ENCODE measurements around the gene KCTD3. TPM values are rescaled to one million over a fixed set of nuclear protein-coding genes. Genes with fewer than 3 reads are reported as not detected.

KCTD3 gene
- total and polyA plus RNA-seq, 10 of the 15 experiments (the other 5 are each of a cell fraction or from before 2014, with no cell fraction given): 3.6 to 19.8 (median 10.7) TPM

GRCh38 chr1:215566556-215567490 lies at the start of gene KCTD3 (continued):
- TF ChIP-seq IRF5 (IDR thresholded peaks at IDR 0.05; ENCODE audit: borderline replicate concordance) (no peak), IRF4 (IDR thresholded peaks at IDR 0.05; ENCODE audit: low read depth, low read length) (no peak), TAF1 (IDR thresholded peaks at IDR 0.05; ENCODE audit: borderline replicate concordance, low read depth, low read length) (peak; percentile 37; the same call in 1 of the 2 replicates), POU2F2 (IDR thresholded peaks at IDR 0.05; ENCODE audit: borderline replicate concordance, low read depth, low read length) (0 out of 3 replicates have a peak, but pooled peaks have one; percentile 21), EED (IDR thresholded peaks at IDR 0.05; ENCODE audit: low read depth) (peak; percentile 80), NBN (IDR thresholded peaks at IDR 0.05) (peak; percentile 39; the same call in 1 of the 2 replicates), BHLHE40 (IDR thresholded peaks at IDR 0.05; ENCODE audit: borderline replicate concordance in 1 of 2, low read depth in 2 of 2, low read length in 1 of 2) (peak; percentile 45 to 64; a peak in 3 of 4 replicates), HSF1 (IDR thresholded peaks at IDR 0.05; ENCODE audit: low read depth, low read length) (no peak), SMC3 (IDR thresholded peaks at IDR 0.05; ENCODE audit: borderline replicate concordance, low read length) (peak; percentile 5; the same call in 1 of the 2 replicates), POLR2A (IDR thresholded peaks at IDR 0.05; ENCODE audit: low read depth, low read length) (peak; percentile 68), IRF3 (IDR thresholded peaks at IDR 0.05) (no peak)
